HG02852 (cell line): ENCODE measurements around the gene ACTL10.

Experiments
- ATAC-seq: cut with Tn5 transposase; IDR thresholded peaks from one replicate; pipeline ENCODE4 v1.9.1; 2021; ENCODE audit warnings: mild to moderate bottlenecking, moderate library complexity; ENCODE audit not compliant: unreplicated experiment

Gene ACTL10

GRCh38 chr20:33676121-33676520 lies 9.4 kb downstream of the ACTL10 start:
- ATAC-seq: no peak

- no peak for ATAC-seq
These were observed 10.2 kb downstream of the ACTL10 start for GRCh38 chr20:33676652-33677645.

GRCh38 chr20:33677991-33678702 lies 11.4 kb downstream of the ACTL10 start:
- ATAC-seq: no peak

- ATAC-seq: no peak
These were observed 13.2 kb downstream of the ACTL10 start for GRCh38 chr20:33679758-33680485.

- ATAC-seq: no peak
These were observed 13.9 kb downstream of the ACTL10 start for GRCh38 chr20:33680686-33681085.

- ATAC-seq: no peak
These were observed 14.5 kb downstream of the ACTL10 start for GRCh38 chr20:33681288-33681687.

- no peak for ATAC-seq
These were observed 15.1 kb downstream of the ACTL10 start for GRCh38 chr20:33681728-33682353.

- ATAC-seq: no peak
These were observed 18.0 kb downstream of the ACTL10 start for GRCh38 chr20:33684533-33685327.

- peak; percentile 38 for ATAC-seq
These were observed 18.8 kb downstream of the ACTL10 start for GRCh38 chr20:33685328-33686099.

GRCh38 chr20:33686100-33686983 lies 19.6 kb downstream of the ACTL10 start, which contains the start of gene E2F1:
Gene E2F1 (minus strand): TSS chr20:33686385. CDS start chr20:33686264, 121 bp downstream.
- peak; percentile 79 for ATAC-seq

- ATAC-seq: no peak
These were observed 20.2 kb downstream of the ACTL10 start for GRCh38 chr20:33686984-33687366.

- no peak for ATAC-seq
These were observed 20.7 kb downstream of the ACTL10 start for GRCh38 chr20:33687370-33687915.

GRCh38 chr20:33687993-33688937 lies 21.5 kb downstream of the ACTL10 start:
- no peak for ATAC-seq

- no peak for ATAC-seq
These were observed 22.2 kb downstream of the ACTL10 start for GRCh38 chr20:33688938-33689424.

GRCh38 chr20:33689493-33689892 lies 22.8 kb downstream of the ACTL10 start:
- ATAC-seq: no peak

- no peak for ATAC-seq
These were observed 23.2 kb downstream of the ACTL10 start for GRCh38 chr20:33689973-33690372.

GRCh38 chr20:33693289-33693688 lies 26.5 kb downstream of the ACTL10 start:
- ATAC-seq: no peak
